ENCODE measurements around the gene RAB33B.
"Not testable (repeated sequence)": the region's sequence is repeated elsewhere in the genome, so short reads cannot be mapped to it uniquely, and the experiment has no call there.

Gene RAB33B

GRCh38 chr4:139465922-139466321, 12.0 kb downstream of the RAB33B start:
- no peak for DNase-seq

GRCh38 chr4:139468756-139469155, 14.8 kb downstream of the RAB33B start:
- DNase-seq = not testable (repeated sequence)

GRCh38 chr4:139469216-139469615, 15.3 kb downstream of the RAB33B start:
- DNase-seq = no peak

GRCh38 chr4:139469869-139470268, 15.9 kb downstream of the RAB33B start:
- no peak for DNase-seq

GRCh38 chr4:139470295-139470694, 16.4 kb downstream of the RAB33B start:
- no peak for DNase-seq

GRCh38 chr4:139470997-139471665, 17.2 kb downstream of the RAB33B start:
- DNase-seq = no peak

- no peak for DNase-seq
Observed at GRCh38 chr4:139472852-139473251, 18.9 kb downstream of the RAB33B start.

GRCh38 chr4:139476363-139476762, 22.4 kb downstream of the RAB33B start:
- no peak for DNase-seq

- no peak for DNase-seq
Observed at GRCh38 chr4:139481465-139481864, 27.5 kb downstream of the RAB33B start.

- no peak for DNase-seq
Observed at GRCh38 chr4:139483000-139483399, 29.1 kb downstream of the RAB33B start.

- DNase-seq = no peak
Observed at GRCh38 chr4:139484783-139485311, 30.9 kb downstream of the RAB33B start.

GRCh38 chr4:139488442-139488841, 34.5 kb downstream of the RAB33B start:
- DNase-seq = no peak

GRCh38 chr4:139489638-139490037, 35.7 kb downstream of the RAB33B start:
- no peak for DNase-seq

GRCh38 chr4:139492429-139492828, 38.5 kb downstream of the RAB33B start:
- DNase-seq = no peak

GRCh38 chr4:139493176-139493575, 39.3 kb downstream of the RAB33B start:
- no peak for DNase-seq

GRCh38 chr4:139499186-139499585, 45.3 kb downstream of the RAB33B start:
- no peak for DNase-seq

- no peak for DNase-seq
Observed at GRCh38 chr4:139501117-139501516, 47.2 kb downstream of the RAB33B start.

- DNase-seq = no peak
Observed at GRCh38 chr4:139501527-139501926, 47.6 kb downstream of the RAB33B start.

- DNase-seq = no peak
Observed at GRCh38 chr4:139501927-139502899, 48.3 kb downstream of the RAB33B start.

- no peak for DNase-seq
Observed at GRCh38 chr4:139503622-139504166, 49.8 kb downstream of the RAB33B start.

- no peak for DNase-seq
Observed at GRCh38 chr4:139506774-139507173, 52.9 kb downstream of the RAB33B start.

GRCh38 chr4:139508581-139509237, 54.8 kb downstream of the RAB33B start:
- no peak for DNase-seq

All from activated gamma-delta T cell treated with Interleukin-2 at 50 U/mL for 16 hours (primary cell).